GM12873 (cell line): ENCODE results near the gene TRMT2A.

ENCODE experiments used
- CTCF ChIP-seq: IDR thresholded peaks from 2 replicates; pipeline ENCODE4 v1.5.1; 2012; ENCODE audit warnings: low read depth, mild to moderate bottlenecking, moderate library complexity, low read length, control low read depth; ENCODE audit not compliant: insufficient read depth; ENCODE audit errors: missing control alignments

The TRMT2A gene

GRCh38 chr22:20089977-20090729, 26.9 kb downstream of the TRMT2A start:
- TF ChIP-seq CTCF = no peak

GRCh38 chr22:20089226-20089976, 27.6 kb downstream of the TRMT2A start:
- TF ChIP-seq CTCF = no peak

GRCh38 chr22:20088263-20088648, 28.8 kb downstream of the TRMT2A start:
- TF ChIP-seq CTCF = no peak

GRCh38 chr22:20087319-20088262, 29.4 kb downstream of the TRMT2A start:
- TF ChIP-seq CTCF = no peak

GRCh38 chr22:20086763-20087162, 30.3 kb downstream of the TRMT2A start:
- TF ChIP-seq CTCF = no peak

- no peak for TF ChIP-seq CTCF
These were observed 30.9 kb downstream of the TRMT2A start for GRCh38 chr22:20086101-20086599.
